ENCODE results near the gene CELF3. TPM values are rescaled to one million over a fixed set of nuclear protein-coding genes. Genes with fewer than 3 reads are reported as not detected.

CELF3 gene
- total RNA-seq, 1 donor from 2014 or later, result 0.17 TPM

DNA sequence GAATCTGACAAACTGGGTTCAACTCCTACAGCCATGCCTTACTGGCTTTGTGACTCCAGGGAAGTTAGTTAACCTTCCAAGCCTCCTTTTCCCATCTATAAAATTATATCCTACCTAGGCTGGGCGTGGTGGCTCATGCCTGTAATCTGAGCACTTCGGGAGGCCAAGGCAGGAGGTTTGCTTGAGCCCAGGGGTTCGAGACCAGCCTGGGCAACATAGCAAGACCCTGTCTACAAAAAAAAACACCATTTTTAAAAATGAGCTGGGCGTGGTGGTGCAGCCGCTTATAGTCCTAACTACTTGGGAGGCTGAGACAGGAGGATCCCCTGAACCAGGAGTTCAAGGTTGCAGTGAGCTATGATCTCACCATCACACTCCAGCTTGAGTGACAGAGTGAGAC, 15.1 kb downstream of the CELF3 start:
- H3F3A ChIP-seq (ENCODE audit: low read depth), result no peaks in the 10 kb centered on the region
- Mint-ChIP-seq H3K27ac (no peak overlapping the region), H3K9me3 (no peaks in the 10 kb centered on the region), H3K4me3 (no peak overlapping the region), H3K4me1 (peaks cover 27% of the 10 kb centered on the region), H3K27me3 (ENCODE audit: insufficient read depth, low read depth) (peaks cover 2% of the 10 kb centered on the region), H3K36me3 (peaks cover 20% of the 10 kb centered on the region)
- no peak overlapping the region for H3K9ac ChIP-seq
- H3K4me3 ChIP-seq, result no peak overlapping the region
- H3K79me2 ChIP-seq (ENCODE audit: low read depth), result no peaks in the 10 kb centered on the region
- DNase-seq (ENCODE audit: low spot score), result no peak
- no peak overlapping the region for H3K27ac ChIP-seq
- H3K9me3 ChIP-seq (ENCODE audit: low read depth), result no peaks in the 10 kb centered on the region
- no peaks in the 10 kb centered on the region for H3K4me1 ChIP-seq
- H4K20me1 ChIP-seq (ENCODE audit: low read depth), result peaks cover 3% of the 10 kb centered on the region
- no peak overlapping the region for H3K4me2 ChIP-seq
- H3K27me3 ChIP-seq, result no peaks in the 10 kb centered on the region
- TF ChIP-seq EZH2 (IDR thresholded peaks at IDR 0.05) (no peak), EZH2phosphoT487 (IDR thresholded peaks at IDR 0.05) (no peak)
- TF ChIP-seq, protein P1, sequence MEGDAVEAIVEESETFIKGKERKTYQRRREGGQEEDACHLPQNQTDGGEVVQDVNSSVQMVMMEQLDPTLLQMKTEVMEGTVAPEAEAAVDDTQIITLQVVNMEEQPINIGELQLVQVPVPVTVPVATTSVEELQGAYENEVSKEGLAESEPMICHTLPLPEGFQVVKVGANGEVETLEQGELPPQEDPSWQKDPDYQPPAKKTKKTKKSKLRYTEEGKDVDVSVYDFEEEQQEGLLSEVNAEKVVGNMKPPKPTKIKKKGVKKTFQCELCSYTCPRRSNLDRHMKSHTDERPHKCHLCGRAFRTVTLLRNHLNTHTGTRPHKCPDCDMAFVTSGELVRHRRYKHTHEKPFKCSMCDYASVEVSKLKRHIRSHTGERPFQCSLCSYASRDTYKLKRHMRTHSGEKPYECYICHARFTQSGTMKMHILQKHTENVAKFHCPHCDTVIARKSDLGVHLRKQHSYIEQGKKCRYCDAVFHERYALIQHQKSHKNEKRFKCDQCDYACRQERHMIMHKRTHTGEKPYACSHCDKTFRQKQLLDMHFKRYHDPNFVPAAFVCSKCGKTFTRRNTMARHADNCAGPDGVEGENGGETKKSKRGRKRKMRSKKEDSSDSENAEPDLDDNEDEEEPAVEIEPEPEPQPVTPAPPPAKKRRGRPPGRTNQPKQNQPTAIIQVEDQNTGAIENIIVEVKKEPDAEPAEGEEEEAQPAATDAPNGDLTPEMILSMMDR (IDR thresholded peaks at IDR 0.05), result no peak
- H3K36me3 ChIP-seq, result no peaks in the 10 kb centered on the region
- no peak overlapping the region for H2AFZ ChIP-seq (replicated peaks)

DNA sequence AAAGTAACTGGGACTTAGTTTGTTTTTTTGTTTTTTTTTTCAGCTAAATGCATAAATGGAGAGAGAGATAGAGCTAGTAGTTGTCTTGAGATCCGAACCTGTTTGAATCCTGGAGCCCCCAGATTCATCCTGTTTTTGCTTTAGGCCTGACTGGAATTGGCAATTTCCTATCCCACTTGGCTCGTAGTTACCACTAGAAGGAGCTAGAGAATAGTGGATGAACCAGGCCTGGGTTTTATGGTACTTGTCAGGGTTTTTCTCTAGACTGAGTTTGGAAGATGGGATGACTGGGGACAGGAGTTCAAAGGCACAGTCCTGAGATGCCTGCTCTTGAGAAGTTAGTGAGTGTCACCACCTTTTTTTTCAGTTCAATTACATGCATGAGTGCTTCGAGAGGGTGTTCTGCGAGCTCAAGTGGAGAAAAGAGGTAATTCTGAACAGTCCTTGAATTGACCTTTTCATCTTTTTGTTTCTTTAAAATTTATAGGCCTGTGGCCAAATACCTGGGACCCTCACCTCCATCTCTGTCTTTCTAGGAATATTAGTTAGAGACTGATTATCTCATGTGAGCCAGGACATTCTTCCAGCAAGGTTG, 23.4 kb downstream of the CELF3 start:
- Mint-ChIP-seq H3K4me1 (no peaks in the 10 kb centered on the region), H3K36me3 (peaks cover 8% of the 10 kb centered on the region), H3K4me3 (no peak overlapping the region), H3K27me3 (ENCODE audit: insufficient read depth, low read depth) (no peaks in the 10 kb centered on the region), H3K27ac (no peak overlapping the region), H3K9me3 (no peaks in the 10 kb centered on the region)
- Histone ChIP-seq H3K9me3 (ENCODE audit: low read depth) (no peaks in the 10 kb centered on the region), H3K36me3 (no peaks in the 10 kb centered on the region), H4K20me1 (ENCODE audit: low read depth) (no peaks in the 10 kb centered on the region), H3K9ac (no peak overlapping the region), H3K27ac (no peak overlapping the region), H3F3A (ENCODE audit: low read depth) (peaks cover 3% of the 10 kb centered on the region), H2AFZ (replicated peaks) (no peak overlapping the region), H3K27me3 (no peaks in the 10 kb centered on the region), H3K4me2 (no peak overlapping the region), H3K4me1 (no peaks in the 10 kb centered on the region), H3K79me2 (ENCODE audit: low read depth) (no peaks in the 10 kb centered on the region), H3K4me3 (no peak overlapping the region)
- TF ChIP-seq EZH2 (IDR thresholded peaks at IDR 0.05) (no peak), EZH2phosphoT487 (IDR thresholded peaks at IDR 0.05) (no peak)
- TF ChIP-seq, protein P1 (IDR thresholded peaks at IDR 0.05), result peak; percentile 81
- DNase-seq (ENCODE audit: low spot score), result peak; percentile 64

DNA sequence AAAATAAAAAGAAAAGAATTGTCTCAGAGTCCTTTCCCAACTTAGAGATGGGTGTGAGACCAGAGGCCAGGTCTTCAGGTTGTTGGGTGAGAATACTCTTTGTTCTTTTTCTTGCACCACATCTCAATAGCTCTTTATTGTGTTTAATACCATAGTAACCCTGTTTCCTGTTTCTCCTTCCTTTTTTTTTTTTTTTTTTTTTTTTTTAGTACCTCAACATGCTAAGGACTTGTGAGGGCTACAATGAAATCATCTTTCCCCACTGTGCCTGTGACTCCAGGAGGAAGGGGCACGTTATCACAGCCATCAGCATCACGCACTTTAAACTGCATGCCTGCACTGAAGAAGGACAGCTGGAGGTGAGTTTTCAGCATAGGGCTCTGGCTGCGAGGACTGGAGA, 24.4 kb downstream of the CELF3 start:
- Histone ChIP-seq H3K79me2 (ENCODE audit: low read depth) (no peaks in the 10 kb centered on the region), H4K20me1 (ENCODE audit: low read depth) (no peaks in the 10 kb centered on the region), H3K4me1 (no peaks in the 10 kb centered on the region), H3K4me2 (no peak overlapping the region), H3K4me3 (no peak overlapping the region), H2AFZ (replicated peaks) (no peak overlapping the region), H3K9ac (no peak overlapping the region), H3K9me3 (ENCODE audit: low read depth) (no peaks in the 10 kb centered on the region), H3K27ac (no peak overlapping the region), H3K27me3 (no peaks in the 10 kb centered on the region), H3K36me3 (no peaks in the 10 kb centered on the region), H3F3A (ENCODE audit: low read depth) (peaks cover 3% of the 10 kb centered on the region)
- Mint-ChIP-seq H3K4me1 (no peaks in the 10 kb centered on the region), H3K27ac (no peak overlapping the region), H3K27me3 (ENCODE audit: insufficient read depth, low read depth) (peaks cover 2% of the 10 kb centered on the region), H3K36me3 (peaks cover 11% of the 10 kb centered on the region), H3K4me3 (no peak overlapping the region), H3K9me3 (no peaks in the 10 kb centered on the region)
- TF ChIP-seq EZH2phosphoT487 (IDR thresholded peaks at IDR 0.05) (no peak), EZH2 (IDR thresholded peaks at IDR 0.05) (no peak)
- TF ChIP-seq, protein P1 (IDR thresholded peaks at IDR 0.05), result no peak
- no peak for DNase-seq (ENCODE audit: low spot score)
